ENCODE data around the gene FADS1.

FADS1 gene

DNA sequence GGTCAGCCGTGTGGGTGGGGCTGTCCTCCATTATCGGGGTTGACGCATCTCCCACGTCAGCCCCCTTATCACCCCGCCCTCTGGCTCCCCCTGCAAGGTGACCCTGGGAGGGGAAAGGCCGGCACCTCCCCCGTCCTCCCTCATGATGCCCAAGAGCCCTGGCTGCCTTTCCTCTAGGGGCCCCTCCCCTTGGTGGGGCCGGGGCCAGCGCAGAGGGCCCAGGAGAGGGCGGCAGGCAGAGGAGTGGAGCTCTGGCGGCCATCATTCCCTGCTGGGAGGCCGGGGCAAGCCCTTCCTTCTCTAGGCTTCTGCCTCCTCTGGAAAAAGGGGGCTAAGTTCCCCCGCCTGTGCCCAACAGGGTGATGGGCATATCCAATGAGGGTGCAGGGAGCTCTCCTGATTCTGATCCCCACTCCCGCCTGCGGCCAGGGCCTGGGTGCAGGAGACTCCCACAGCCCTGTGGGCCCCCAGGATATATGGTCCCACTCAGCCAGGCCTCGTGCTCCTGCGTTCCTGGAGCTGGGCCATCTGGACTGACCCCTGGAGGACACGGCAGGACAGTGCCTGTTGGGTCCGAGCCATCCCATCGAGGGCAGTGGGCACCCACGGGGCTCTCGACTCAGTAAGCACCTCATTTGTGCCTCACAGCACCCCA lies 52.1 kb downstream of the FADS1 start:
- Histone ChIP-seq H2BK12ac (ENCODE audit: low read length) (no peak overlapping the region), H3K79me2 (ENCODE audit: control insufficient read depth, insufficient read depth, low read length, poor library complexity) (no peaks in the 10 kb centered on the region), H3K27me3 (ENCODE audit: insufficient read depth, low read length) (no peaks in the 10 kb centered on the region), H3K4me1 (ENCODE audit: control insufficient read depth in 1 of 2, insufficient read depth in 2 of 2, low read length in 2 of 2) (peaks cover 7 to 10% of the 10 kb centered on the region in 2 experiments), H4K12ac (ENCODE audit: low read depth, low read length) (no peak overlapping the region), H3K27ac (ENCODE audit: low read depth, low read length) (no peak overlapping the region), H3K4ac (ENCODE audit: low read depth, low read length) (no peak overlapping the region), H3K4me2 (ENCODE audit: low read length) (no peak overlapping the region), H3K36me3 (ENCODE audit: control insufficient read depth in 1 of 2, insufficient read depth in 2 of 2, low read length in 2 of 2) (no peaks in the 10 kb centered on the region), H3K23ac (ENCODE audit: low read length) (no peak overlapping the region), H3K9ac (ENCODE audit: low read length) (no peak overlapping the region), H4K8ac (ENCODE audit: low read depth, low read length) (no peak overlapping the region), H3K79me1 (ENCODE audit: low read length) (no peaks in the 10 kb centered on the region), H3K4me3 (ENCODE audit: low read depth, low read length) (no peak overlapping the region), H2AK5ac (ENCODE audit: low read length) (no peak overlapping the region), H3K9me3 (ENCODE audit: insufficient read depth, low read depth, low read length) (peaks cover 6% of the 10 kb centered on the region), H2BK5ac (ENCODE audit: low read depth, low read length, poor library complexity) (no peak overlapping the region), H2BK120ac (ENCODE audit: insufficient read depth, low read length, poor library complexity) (no peak overlapping the region), H2AFZ (ENCODE audit: insufficient read depth, low read length, poor library complexity) (no peak overlapping the region), H4K91ac (ENCODE audit: low read depth, low read length) (no peak overlapping the region), H3K18ac (ENCODE audit: low read length) (no peak overlapping the region), H3K14ac (ENCODE audit: low read length) (no peak overlapping the region)
- no CpG with 5 or more reads among the region's 22 CpGs for WGBS (ENCODE audit: extremely low coverage, insufficient coverage, insufficient read length)
- no peak for DNase-seq

DNA sequence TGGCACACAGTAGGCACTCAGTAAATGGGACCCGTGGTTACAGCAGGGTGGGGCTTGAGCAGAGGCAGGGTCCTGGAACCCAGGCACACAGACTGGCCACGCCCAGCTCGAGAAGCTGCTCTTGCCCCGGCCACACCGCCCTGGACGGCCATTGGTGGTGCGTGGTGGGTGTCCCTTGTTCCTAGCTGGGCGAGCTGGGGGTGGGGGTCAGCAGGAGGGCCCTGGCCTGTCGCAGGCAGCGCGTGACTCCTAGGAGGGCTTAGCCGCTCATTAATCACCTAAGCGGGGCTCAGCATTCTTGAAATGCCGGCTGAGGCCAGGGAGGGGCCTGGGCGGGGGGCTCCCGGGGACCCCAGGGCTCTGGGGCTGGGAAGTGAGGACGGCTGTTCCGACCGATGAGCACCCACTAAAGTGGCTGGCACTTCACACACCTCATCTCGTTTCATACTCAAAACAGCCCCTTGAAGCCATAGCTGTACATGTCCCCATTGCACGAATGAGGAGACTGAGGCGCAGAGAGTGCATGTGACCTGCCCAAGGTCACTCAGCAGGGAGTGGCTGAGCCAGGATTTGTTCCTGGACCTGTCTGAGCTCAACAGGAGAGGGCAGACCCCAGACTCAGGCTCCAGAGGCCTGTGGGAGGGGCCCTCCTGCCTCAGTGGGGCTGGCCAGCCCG lies 52.7 kb downstream of the FADS1 start:
- Histone ChIP-seq H3K23ac (ENCODE audit: low read length) (no peak overlapping the region), H3K36me3 (ENCODE audit: control insufficient read depth in 1 of 2, insufficient read depth in 2 of 2, low read length in 2 of 2) (no peaks in the 10 kb centered on the region), H2AK5ac (ENCODE audit: low read length) (no peak overlapping the region), H3K9ac (ENCODE audit: low read length) (no peak overlapping the region), H4K12ac (ENCODE audit: low read depth, low read length) (no peak overlapping the region), H3K4me1 (ENCODE audit: control insufficient read depth in 1 of 2, insufficient read depth in 2 of 2, low read length in 2 of 2) (peaks cover under 1 to 4% of the 10 kb centered on the region in 2 experiments), H2AFZ (ENCODE audit: insufficient read depth, low read length, poor library complexity) (no peak overlapping the region), H2BK120ac (ENCODE audit: insufficient read depth, low read length, poor library complexity) (no peak overlapping the region), H3K27ac (ENCODE audit: low read depth, low read length) (no peak overlapping the region), H3K79me1 (ENCODE audit: low read length) (no peaks in the 10 kb centered on the region), H3K14ac (ENCODE audit: low read length) (no peak overlapping the region), H3K18ac (ENCODE audit: low read length) (no peak overlapping the region), H3K4me3 (ENCODE audit: low read depth, low read length) (no peak overlapping the region), H2BK12ac (ENCODE audit: low read length) (no peak overlapping the region), H3K4ac (ENCODE audit: low read depth, low read length) (no peak overlapping the region), H3K9me3 (ENCODE audit: insufficient read depth, low read depth, low read length) (peaks cover 6% of the 10 kb centered on the region), H4K8ac (ENCODE audit: low read depth, low read length) (no peak overlapping the region), H3K4me2 (ENCODE audit: low read length) (no peak overlapping the region), H3K79me2 (ENCODE audit: control insufficient read depth, insufficient read depth, low read length, poor library complexity) (no peaks in the 10 kb centered on the region), H3K27me3 (ENCODE audit: insufficient read depth, low read length) (no peaks in the 10 kb centered on the region), H2BK5ac (ENCODE audit: low read depth, low read length, poor library complexity) (no peak overlapping the region), H4K91ac (ENCODE audit: low read depth, low read length) (no peak overlapping the region)
- no CpG with 5 or more reads among the region's 23 CpGs for WGBS (ENCODE audit: extremely low coverage, insufficient coverage, insufficient read length)
- DNase-seq = no peak

DNA sequence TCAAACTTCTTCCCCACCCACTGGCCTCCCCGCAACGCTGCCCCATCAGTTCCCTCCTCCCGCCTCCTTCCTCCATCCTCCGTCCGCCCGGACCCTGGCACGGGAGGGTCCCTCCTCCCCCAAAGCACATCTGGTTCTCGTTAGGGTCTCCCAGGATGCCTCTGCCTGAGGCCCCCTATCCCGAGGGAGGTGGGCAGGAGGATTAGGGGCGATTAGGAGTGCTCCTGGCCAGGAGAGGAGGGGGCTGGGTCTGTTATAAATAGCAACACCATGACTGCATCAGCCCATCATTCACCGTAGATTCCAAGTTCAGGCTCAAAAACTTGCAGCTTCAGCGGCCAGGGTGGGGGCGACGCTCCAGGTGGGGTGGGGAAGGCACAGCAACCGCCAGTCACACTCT lies 54.0 kb downstream of the FADS1 start:
- no peak overlapping the region for H4K12ac ChIP-seq (ENCODE audit: low read depth, low read length)
- no peaks in the 10 kb centered on the region for H3K4me1 ChIP-seq (ENCODE audit: control insufficient read depth in 1 of 2, insufficient read depth in 2 of 2, low read length in 2 of 2)
- no peak overlapping the region for H2BK5ac ChIP-seq (ENCODE audit: low read depth, low read length, poor library complexity)
- no peak overlapping the region for H3K27ac ChIP-seq (ENCODE audit: low read depth, low read length)
- no peaks in the 10 kb centered on the region for H3K36me3 ChIP-seq (ENCODE audit: control insufficient read depth in 1 of 2, insufficient read depth in 2 of 2, low read length in 2 of 2)
- DNase-seq = no peak
- no peak overlapping the region for H4K8ac ChIP-seq (ENCODE audit: low read depth, low read length)
- no peak overlapping the region for H3K4me2 ChIP-seq (ENCODE audit: low read length)
- no peaks in the 10 kb centered on the region for H3K79me1 ChIP-seq (ENCODE audit: low read length)
- no peaks in the 10 kb centered on the region for H3K79me2 ChIP-seq (ENCODE audit: control insufficient read depth, insufficient read depth, low read length, poor library complexity)
- no CpG with 5 or more reads among the region's 15 CpGs for WGBS (ENCODE audit: extremely low coverage, insufficient coverage, insufficient read length)
- H4K91ac ChIP-seq (ENCODE audit: low read depth, low read length) = no peak overlapping the region
- H3K23ac ChIP-seq (ENCODE audit: low read length) = no peak overlapping the region
- H3K27me3 ChIP-seq (ENCODE audit: insufficient read depth, low read length) = no peaks in the 10 kb centered on the region
- no peak overlapping the region for H2AFZ ChIP-seq (ENCODE audit: insufficient read depth, low read length, poor library complexity)
- no peak overlapping the region for H3K4me3 ChIP-seq (ENCODE audit: low read depth, low read length)
- no peak overlapping the region for H2AK5ac ChIP-seq (ENCODE audit: low read length)
- H3K9ac ChIP-seq (ENCODE audit: low read length) = no peak overlapping the region
- no peak overlapping the region for H2BK12ac ChIP-seq (ENCODE audit: low read length)
- no peak overlapping the region for H3K4ac ChIP-seq (ENCODE audit: low read depth, low read length)
- peaks cover 7% of the 10 kb centered on the region for H3K9me3 ChIP-seq (ENCODE audit: insufficient read depth, low read depth, low read length)
- no peak overlapping the region for H3K14ac ChIP-seq (ENCODE audit: low read length)
- H2BK120ac ChIP-seq (ENCODE audit: insufficient read depth, low read length, poor library complexity) = no peak overlapping the region
- H3K18ac ChIP-seq (ENCODE audit: low read length) = no peak overlapping the region

DNA sequence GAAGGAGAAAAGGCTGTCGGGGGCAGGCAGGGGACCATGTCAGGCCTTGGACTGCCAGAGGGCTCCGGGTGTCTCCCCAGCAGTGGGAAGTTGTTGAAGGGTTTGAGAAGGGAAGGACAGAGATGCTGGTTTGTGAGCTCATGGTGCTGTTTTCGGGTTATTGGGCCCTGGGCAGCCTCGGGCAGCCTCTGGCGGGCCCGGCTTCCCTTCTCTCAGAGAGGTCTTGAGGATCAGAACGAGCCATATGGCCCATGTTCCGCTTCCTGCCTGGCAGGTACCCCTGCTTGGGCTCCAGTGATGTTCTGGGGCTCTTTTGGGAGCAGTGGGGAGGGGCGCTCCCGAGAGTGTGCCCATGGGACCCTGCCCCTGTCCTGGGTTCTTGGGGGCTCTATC lies 54.6 kb downstream of the FADS1 start:
- Histone ChIP-seq H2AFZ (ENCODE audit: insufficient read depth, low read length, poor library complexity) (no peak overlapping the region), H4K12ac (ENCODE audit: low read depth, low read length) (no peak overlapping the region), H4K91ac (ENCODE audit: low read depth, low read length) (no peak overlapping the region), H3K27me3 (ENCODE audit: insufficient read depth, low read length) (no peaks in the 10 kb centered on the region), H2BK12ac (ENCODE audit: low read length) (no peak overlapping the region), H3K4me1 (ENCODE audit: control insufficient read depth in 1 of 2, insufficient read depth in 2 of 2, low read length in 2 of 2) (no peaks in the 10 kb centered on the region), H3K4me2 (ENCODE audit: low read length) (no peak overlapping the region), H4K8ac (ENCODE audit: low read depth, low read length) (no peak overlapping the region), H3K27ac (ENCODE audit: low read depth, low read length) (no peak overlapping the region), H2AK5ac (ENCODE audit: low read length) (no peak overlapping the region), H3K4ac (ENCODE audit: low read depth, low read length) (no peak overlapping the region), H3K79me2 (ENCODE audit: control insufficient read depth, insufficient read depth, low read length, poor library complexity) (no peaks in the 10 kb centered on the region), H3K4me3 (ENCODE audit: low read depth, low read length) (no peak overlapping the region), H3K18ac (ENCODE audit: low read length) (no peak overlapping the region), H3K79me1 (ENCODE audit: low read length) (no peaks in the 10 kb centered on the region), H2BK120ac (ENCODE audit: insufficient read depth, low read length, poor library complexity) (no peak overlapping the region), H3K36me3 (ENCODE audit: control insufficient read depth in 1 of 2, insufficient read depth in 2 of 2, low read length in 2 of 2) (no peaks in the 10 kb centered on the region), H3K23ac (ENCODE audit: low read length) (no peak overlapping the region), H3K14ac (ENCODE audit: low read length) (no peak overlapping the region), H3K9ac (ENCODE audit: low read length) (no peak overlapping the region), H3K9me3 (ENCODE audit: insufficient read depth, low read depth, low read length) (peaks cover 7% of the 10 kb centered on the region), H2BK5ac (ENCODE audit: low read depth, low read length, poor library complexity) (no peak overlapping the region)
- no peak for DNase-seq
- WGBS (ENCODE audit: extremely low coverage, insufficient coverage, insufficient read length) = no CpG with 5 or more reads among the region's 10 CpGs
